NB4 (cell line): ENCODE results near the gene LYPD4.

Experiments used
- MYC ChIP-seq: IDR thresholded peaks from 2 replicates; pipeline ENCODE4 v1.6.1; 2011; ENCODE audit warnings: low read depth, low read length
- POLR2A ChIP-seq: IDR thresholded peaks from 2 replicates; pipeline ENCODE4 v1.6.1; 2011; ENCODE audit warnings: mild to moderate bottlenecking; ENCODE audit not compliant: insufficient read length; ENCODE audit errors: extremely low read depth
- TF ChIP-seq, protein P1 (sequence below): IDR thresholded peaks from one replicate; pipeline ENCODE4 v1.5.1; 2012; ENCODE audit warnings: low read depth, low read length
- TF ChIP-seq, protein P2 (sequence below): IDR thresholded peaks from 2 replicates; pipeline ENCODE4 v1.6.1; 2011; ENCODE audit warnings: low read depth, low read length

DNA sequence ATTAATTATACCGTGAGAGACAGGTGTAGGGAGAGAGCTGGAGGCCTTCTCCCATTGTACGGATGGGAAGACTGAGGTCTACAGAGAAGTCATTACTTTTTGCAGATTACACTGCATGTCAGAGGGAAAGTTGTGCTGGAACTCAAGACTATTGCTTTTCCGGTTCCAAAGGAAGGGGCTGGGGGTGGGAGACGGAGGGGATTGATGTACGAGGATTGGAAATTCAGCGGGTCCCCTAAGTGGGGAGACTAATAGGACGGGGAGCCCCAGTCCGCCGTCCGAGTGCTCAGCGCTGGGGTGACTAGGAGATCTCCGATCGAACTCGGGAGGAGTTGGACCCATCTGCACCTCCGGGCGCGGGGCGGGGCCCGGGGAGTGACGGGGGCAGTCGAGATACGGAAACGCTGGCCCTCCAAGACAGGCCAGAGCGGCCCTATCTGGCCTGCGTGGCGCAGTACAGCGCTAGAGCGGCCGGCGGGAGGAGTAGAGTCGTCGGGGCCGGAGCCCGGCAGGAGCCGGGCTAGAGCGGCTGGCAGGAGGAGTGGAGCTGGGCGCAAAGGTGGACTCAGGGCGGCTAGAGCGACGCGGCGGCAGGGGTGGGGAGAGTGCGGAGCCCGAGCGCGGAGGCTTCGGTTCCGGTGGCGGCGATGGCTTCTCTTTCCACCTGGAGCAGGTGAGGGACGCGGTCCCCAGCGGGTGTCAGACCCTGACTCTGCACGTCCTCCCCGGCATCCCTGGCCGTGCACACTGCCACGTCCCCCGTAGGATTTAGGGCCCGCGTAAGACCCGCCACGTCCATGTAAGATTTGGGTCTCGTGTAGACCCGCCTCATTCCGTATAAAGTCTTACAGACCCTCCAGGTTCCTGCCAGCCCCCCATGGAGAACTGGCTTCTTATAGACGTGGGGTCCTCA lies 39.6 kb upstream of the LYPD4 start:
- TF ChIP-seq, protein P1, sequence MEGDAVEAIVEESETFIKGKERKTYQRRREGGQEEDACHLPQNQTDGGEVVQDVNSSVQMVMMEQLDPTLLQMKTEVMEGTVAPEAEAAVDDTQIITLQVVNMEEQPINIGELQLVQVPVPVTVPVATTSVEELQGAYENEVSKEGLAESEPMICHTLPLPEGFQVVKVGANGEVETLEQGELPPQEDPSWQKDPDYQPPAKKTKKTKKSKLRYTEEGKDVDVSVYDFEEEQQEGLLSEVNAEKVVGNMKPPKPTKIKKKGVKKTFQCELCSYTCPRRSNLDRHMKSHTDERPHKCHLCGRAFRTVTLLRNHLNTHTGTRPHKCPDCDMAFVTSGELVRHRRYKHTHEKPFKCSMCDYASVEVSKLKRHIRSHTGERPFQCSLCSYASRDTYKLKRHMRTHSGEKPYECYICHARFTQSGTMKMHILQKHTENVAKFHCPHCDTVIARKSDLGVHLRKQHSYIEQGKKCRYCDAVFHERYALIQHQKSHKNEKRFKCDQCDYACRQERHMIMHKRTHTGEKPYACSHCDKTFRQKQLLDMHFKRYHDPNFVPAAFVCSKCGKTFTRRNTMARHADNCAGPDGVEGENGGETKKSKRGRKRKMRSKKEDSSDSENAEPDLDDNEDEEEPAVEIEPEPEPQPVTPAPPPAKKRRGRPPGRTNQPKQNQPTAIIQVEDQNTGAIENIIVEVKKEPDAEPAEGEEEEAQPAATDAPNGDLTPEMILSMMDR: no peak
- TF ChIP-seq, protein P2, sequence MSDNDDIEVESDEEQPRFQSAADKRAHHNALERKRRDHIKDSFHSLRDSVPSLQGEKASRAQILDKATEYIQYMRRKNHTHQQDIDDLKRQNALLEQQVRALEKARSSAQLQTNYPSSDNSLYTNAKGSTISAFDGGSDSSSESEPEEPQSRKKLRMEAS: no peak
- TF ChIP-seq MYC: 0 out of 2 replicates have a peak, but pooled peaks have one; percentile 23
- TF ChIP-seq POLR2A: peak; percentile 55
